Stimulated activated CD4-positive, alpha-beta T cell treated with anti-CD3 and anti-CD28 coated beads, TNF-alpha, amount 100 ng/mL, for 4 hours (primary cell): Measurements from ENCODE around the gene FLCN.
"Not testable (repeated sequence)": the region's sequence is repeated elsewhere in the genome, so short reads cannot be mapped to it uniquely, and the experiment has no call there.

ENCODE experiments used
- DNase-seq, 3 experiments: peaks; one replicate each; pipeline ENCODE4 v3.0.0-alpha.2; 2020; ENCODE audit warnings: low read depth in 3 of 3

The FLCN gene

DNA sequence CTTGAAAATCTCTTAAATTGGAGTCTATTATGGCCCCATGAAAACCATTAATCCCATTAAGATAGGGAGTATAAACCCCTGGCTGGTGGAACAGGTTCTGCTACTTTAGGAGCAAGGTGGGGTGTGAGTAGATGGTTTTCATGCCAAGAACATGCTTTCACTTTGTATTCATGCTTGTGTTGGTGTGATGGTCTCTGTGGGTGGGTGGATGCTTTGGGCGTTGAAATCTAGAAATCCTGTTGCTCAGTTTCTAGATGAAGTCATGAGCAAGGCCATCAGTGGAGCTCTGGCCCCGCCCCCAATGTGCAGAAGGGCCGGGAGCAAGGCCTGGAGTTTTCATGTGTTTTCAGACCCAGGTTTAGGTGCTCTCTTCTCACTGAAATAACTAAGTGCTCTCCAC is 50.9 kb downstream of the FLCN start:
- no peak for DNase-seq

GRCh38 chr17:17184985-17185757 is 51.8 kb downstream of the FLCN start:
- not testable (repeated sequence) for DNase-seq

- DNase-seq: no peak
Observed at GRCh38 chr17:17183744-17184143, 53.2 kb downstream of the FLCN start.

DNA sequence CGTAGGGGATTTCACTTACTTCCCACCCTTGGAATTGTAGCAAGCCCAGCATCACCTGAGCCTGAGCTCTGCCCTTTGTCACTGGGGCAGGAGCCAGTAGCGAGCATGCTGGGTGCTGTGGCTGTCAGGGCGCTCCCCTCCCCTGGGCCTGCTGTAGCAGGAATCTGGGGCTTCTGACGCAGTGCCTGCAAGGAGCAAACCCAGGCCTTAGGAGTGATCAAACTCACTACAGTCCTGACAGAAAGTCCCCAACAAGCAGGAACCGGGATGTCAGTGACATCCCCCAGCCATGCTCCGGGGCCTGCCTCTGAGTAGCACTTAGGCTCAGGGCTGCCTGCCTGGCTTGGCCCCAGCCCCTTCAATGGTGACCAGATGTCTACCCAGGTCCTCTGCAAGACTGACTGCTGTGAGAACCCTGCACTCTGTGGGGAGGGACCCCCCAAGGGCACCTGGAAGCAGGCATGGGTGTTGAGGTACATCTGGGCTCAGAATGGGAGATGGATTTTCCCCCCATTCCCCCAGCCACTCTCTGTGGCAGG is 54.3 kb downstream of the FLCN start:
- no peak for DNase-seq

DNA sequence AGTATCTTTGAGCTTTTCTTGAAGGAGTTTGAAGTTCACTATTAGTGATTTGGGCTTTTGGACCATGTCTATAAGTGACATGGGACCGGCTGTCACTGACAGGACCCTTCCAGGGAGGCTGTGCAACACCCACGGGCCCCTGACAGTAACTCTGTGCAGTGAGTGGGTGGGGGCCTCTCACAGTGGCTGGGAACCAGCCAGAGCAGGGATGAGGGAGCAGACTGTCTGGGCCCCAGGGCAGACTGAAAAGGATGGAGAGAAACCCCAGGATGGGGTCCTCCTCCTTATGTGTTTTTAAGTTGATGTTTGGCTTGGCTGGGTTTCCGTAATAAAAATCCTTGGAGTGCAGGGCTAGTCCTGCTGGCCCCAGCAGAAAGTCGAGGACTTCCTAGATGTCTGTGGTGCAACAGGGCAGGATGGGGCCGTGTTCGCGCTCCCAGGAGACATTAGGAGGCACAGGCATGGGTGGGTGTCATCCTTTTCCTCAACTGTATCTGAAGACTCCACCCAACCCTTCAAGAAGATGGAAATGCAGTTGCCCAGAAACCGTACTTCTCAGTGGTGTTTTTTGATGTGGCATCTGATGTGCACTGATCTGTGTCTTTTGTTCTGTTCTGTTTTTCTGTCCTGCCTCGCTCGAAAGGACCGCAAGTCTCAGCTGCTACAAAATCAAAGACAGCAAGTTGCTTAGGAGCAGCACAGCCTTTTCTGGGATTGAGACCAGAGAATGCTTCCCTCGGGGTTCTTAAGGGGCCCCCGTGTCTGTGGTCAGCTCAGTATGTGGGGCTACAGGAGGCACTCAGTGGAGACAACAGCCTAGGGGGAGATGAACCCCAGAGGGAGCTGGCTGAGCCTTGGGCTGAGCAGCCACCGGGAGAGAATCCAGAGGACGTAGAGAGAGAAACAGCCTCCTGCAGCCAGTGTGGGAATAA is 55.0 kb downstream of the FLCN start:
- peak in 1 of 3 experiments; percentile 27 for DNase-seq

- DNase-seq: no peak
Observed at GRCh38 chr17:17180741-17181525, 56.0 kb downstream of the FLCN start.

GRCh38 chr17:17180141-17180603 is 56.8 kb downstream of the FLCN start:
- no peak for DNase-seq

- no peak for DNase-seq
Observed at GRCh38 chr17:17179371-17179827, 57.6 kb downstream of the FLCN start.

- DNase-seq: no peak
Observed at GRCh38 chr17:17177176-17177575, 59.8 kb downstream of the FLCN start.

DNA sequence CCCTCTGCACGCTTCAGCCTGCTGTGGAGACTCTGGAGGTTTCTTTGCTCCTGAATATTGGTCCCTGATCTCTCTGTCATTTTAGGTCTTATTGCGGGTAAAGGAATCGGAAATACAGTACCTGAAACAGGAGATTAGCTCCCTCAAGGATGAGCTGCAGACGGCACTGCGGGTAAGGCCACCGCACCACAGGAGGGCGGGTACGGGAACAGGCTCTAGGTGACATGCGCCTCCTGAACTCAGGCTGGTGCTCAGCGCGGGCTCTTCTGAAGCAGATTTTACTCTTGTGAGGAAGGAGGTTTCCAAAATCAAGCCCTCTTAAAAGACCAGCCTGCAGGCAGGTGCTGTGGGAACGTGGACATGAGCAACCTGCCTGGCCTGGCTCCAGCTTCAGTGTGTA is 60.6 kb downstream of the FLCN start:
- DNase-seq: no peak

- DNase-seq: no peak
Observed at GRCh38 chr17:17175917-17176316, 61.1 kb downstream of the FLCN start.

DNA sequence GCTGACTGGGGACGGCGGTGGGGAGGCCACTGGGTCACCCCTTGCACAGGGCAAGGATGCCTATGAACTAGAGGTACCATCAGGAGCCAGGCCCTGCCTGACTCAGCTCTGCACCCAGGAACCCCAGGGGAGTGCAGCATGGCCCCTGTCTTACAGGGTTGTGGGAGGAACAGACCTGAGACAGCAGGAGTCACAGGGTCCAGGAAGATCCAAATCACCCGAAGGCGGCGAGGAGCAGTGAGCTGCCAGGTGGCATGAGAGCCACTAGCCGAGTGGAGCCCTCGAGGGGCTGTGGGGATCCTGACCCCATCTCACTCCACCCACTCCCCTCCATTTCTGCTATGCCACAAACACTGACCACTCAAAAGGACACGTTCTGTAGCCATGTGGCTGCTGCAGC is 61.6 kb downstream of the FLCN start:
- DNase-seq: no peak

GRCh38 chr17:17173921-17174320 is 63.0 kb downstream of the FLCN start:
- no peak for DNase-seq

DNA sequence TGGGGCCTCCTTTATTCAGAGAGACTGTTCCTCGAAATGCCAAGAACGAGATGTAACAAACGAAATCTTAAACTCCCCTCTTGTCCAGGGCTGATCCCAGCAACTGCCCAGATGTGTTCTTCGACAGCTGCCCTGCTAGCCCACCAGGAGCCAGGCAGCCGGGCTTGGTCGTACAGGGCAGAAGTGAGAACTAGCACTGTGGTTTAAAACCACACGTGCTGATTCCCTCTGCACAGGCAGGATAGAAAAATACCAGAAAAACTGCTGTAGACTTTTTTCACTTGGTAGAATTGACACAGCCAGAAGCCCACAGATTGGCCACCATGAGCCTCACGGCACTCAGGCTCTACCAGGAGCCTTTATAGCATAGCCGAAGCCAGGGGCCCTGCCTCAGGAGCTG is 64.0 kb downstream of the FLCN start:
- DNase-seq: no peak

DNA sequence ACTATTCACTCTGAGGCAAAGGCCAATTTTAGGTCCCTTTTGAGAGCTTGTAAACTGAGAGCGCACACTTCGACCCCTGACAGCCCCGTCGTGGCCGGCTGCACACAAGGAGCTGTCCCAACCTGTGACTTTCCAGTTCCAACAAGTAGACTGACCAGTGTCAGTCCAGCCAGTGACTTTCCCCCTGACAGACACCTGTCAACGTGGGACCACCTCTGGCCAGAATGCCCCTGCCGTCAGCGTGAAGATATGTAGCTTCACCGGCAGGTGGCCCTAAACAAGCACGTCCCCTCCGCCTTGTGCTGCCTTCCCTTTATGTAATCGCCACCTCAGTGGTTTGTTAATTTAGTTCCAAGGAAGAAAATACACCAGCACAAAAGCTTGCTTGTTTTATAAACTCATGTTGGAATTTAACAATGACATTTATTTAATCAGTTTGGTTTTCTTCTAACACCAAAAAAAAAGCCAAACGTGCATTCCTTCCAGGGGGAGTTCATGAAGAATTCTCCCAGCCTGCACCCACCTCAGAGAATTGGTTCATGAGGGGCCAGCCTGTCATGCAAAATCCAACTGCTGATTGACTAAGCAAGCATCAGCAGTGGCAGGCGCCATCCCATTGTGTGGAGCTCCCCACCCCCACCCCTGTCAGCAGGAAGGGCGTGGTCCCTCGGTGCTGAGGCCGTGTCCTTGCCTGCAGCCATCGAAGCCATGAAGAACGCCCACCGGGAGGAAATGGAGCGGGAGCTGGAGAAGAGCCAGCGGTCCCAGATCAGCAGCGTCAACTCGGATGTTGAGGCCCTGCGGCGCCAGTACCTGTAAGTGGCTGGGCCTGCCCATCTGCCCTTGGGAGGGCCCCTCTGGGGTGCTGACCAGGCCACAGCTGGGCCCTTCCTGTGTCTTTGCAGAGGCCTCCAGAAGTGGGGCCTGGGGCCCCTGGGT is 64.7 kb downstream of the FLCN start:
- no peak for DNase-seq

DNA sequence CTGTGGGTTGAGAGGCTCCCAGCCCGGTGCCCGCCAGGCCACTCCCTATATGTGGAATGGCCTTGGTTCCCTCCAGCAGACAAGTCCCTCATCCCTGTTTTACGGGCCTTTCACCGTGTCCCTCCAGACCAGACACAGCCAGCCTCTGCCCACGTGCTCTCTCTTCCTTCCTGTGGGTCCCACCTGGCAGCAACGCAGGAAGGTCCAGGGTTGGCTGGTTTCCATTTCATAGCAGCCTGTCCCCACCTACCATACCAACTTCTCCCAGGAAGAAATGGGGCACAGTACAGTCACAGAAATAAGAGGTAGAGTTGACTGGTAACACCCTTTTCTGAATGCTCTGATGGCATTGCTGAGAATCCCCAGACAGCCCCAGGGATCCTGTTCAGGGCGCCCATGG is 65.8 kb downstream of the FLCN start:
- no peak for DNase-seq

DNA sequence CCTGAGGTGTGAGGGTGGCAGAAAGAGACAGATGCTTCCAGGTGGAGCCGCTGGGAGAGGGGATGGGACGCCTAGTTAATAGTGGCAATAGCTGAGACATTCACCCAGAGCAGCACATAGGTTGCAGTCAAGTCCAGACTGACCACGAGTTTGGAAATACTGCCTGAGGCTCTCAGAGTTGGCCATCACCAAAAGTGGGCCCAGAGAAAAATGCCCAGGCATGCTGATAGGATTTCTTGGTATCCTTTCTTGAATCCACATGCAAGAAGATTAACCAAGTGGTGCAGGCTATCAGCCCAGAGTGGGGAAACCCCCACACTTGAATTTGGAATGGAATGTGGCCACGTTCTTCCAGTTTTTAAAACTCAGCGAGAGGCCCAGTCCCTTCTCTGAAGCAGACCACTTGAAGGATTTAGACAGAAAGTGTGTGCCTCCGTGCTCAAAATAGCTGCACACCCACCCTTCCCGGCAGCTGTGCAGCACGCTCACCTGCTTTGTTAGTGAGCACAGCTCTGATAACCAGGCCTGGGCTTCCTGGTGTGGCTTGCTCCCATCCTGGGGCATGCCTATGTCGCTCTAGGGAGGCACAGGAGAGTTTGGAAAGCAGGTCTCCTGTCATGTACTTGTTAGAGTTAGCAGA is 66.5 kb downstream of the FLCN start:
- DNase-seq: no peak

GRCh38 chr17:17169396-17169795 is 67.6 kb downstream of the FLCN start:
- DNase-seq: no peak

GRCh38 chr17:17168401-17168800 is 68.6 kb downstream of the FLCN start:
- no peak for DNase-seq

DNA sequence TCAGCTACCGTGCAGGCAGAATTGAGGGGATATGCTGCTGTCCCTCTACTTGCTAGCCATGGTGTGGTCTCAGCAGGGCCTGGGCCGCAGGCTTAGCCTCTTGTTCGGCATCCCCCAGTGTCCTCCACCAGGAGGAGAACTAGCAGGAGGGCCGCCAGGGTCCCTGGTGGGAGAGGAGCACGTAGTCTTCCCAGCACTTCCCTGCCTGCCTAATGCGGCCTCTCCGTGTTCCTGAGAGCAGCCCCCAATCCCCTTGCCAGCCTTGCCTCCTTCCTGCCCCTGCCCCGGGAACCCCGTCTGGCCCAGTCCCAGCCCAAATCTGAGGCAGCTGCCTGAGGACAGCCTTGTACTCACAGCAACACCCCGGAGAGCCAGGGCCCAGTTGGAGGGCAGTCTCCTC is 69.0 kb downstream of the FLCN start:
- no peak for DNase-seq
